ENCODE measurements around the gene CSNK1G2. TPM values are rescaled to one million over a fixed set of nuclear protein-coding genes. Genes with fewer than 3 reads are reported as not detected.

The CSNK1G2 gene
- polyA plus RNA-seq, 5 donors: 32.0 to 70.0 (median 40.7) TPM

DNA sequence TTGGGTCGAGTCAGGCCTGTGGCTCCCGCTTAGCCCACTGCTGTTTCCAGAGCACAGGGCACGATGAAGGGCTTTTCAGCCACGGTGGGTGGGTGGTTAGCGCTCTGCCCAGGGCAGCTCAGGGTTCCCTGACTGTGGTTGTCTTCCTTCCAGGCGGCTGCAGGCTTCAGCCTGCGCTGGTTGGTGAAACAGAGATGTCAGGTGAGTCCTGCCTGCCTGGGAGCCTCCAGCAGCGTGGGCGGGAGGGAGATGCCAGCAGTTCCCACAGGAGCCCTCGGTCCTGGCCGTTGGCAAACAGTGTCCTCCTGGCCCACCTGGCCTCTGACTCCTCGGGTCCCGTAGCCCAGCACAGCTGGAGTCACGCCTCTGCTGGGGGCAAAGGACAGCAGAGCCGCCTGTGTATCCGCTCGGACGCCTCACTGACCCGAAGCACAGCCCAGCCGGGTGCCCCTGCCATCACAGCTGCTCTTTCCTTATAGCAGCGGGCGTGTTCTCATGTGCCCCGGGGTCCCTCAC lies 26.1 kb upstream of the CSNK1G2 start:
- no peak for DNase-seq

DNA sequence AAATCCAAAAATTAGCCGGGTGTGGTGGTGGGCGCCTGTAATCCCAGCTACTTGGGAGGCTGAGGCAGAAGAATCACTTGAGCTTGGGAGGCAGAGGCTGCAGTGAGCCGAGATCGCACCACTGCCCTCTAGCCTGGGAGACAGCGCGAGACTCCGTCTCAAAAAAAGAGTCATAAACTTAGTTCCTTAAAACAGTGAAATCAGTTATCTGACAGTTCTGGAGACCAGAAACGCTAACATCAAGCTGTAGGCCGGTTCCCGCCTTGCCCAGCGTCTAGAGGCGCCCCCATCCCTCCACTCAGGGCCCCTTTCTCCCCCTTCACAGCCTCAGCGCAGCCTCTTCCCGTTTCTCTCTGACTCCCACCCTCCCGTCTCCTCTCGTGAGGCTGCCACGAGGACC lies 23.8 kb upstream of the CSNK1G2 start:
- DNase-seq: no peak

DNA sequence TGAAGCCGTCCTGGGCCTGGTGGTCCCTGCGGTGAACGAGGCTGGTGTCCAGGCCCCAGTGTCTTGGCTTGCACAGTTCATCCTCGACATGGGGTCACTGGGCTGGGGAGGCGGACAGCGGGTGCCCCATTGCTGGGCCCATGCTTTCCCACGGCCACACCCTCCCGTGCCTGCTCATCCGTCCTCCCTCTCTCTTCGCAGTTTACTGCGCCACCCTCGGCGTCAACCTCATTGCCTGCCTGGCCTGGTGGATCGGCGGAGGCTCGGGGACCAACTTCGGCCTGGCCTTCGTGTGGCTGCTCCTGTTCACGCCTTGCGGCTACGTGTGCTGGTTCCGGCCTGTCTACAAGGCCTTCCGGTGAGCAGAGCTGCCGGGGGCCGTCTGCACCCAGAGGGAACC lies 23.0 kb upstream of the CSNK1G2 start:
- no peak for DNase-seq

DNA sequence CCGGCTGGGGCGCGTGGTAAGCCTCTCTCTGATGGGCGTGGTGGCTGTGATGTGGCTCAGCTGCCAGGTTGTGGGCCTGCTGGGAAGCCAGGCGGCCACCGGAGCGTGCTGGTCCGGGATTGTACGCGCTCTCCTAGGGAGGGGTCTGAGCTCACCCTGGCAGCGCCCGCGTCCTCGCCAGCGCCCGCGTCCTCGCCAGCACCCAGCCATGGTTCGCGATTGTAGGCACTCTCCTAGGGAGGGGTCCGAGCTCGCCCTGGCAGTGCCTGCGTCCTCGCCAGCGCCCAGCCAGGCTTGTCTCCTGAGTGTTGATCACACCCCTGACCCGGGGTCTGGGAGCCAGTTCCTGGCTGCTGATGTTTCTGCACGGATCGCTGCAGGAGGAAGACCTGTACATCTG lies 22.0 kb upstream of the CSNK1G2 start:
- DNase-seq: no peak

DNA sequence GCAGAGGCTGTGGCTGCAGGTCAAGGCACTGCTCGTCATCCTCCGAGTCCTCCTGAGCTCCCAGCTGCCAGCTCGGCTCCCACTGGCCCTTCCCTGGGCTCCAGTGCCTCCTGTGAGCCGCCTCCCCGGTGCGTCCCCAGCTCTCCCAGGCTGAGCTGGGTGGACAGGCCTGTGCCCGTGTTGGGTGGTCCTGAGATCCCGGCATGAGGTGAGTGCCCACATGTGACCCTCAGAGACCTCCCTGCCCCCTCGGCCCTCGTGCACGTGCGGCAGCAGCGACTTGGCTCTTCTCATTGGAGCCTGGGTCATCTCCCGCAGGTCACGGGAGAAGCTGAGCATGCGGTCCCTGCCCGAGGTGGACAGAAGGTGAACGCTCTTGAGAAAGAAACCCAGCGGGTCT lies 20.3 kb upstream of the CSNK1G2 start:
- DNase-seq: no peak

DNA sequence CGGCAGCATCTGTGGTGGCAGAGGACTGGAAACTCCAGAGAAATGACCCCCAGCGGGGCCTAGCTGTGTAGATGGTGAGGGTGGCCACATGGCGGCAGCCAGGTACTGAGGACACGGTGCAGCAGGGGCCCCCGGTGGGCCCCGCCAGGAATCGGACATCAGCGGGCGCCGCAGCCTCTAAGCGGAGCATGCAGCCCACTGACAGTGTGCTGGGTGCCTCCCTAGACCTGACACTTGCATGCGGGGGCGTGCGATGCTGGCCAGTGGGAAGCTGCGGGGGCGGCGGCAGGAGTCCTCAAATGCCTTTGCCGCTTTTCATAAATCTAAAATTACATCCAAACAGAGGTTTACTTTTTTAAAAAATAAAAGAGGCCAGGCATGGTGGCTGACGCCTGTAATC lies 19.6 kb upstream of the CSNK1G2 start:
- no peak for DNase-seq

DNA sequence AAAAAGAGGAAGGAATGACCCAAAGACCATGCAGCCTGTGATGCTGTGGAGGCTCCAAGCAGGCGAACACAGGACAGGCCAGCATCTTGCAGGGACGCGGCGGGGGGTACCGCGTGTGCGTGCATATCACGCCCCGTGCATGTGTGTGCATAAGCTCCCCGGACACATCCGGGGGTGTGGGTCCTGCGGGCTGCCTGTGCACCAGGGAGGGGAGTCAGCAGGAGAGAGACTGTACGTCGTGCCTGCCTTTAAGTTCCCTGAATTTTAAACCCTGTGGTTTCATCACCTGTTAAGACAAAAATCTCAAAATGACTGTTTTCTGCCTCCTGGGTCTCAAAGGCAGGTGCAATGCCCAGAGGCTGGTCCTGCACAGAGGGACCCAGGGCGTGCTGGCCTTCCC lies 19.1 kb upstream of the CSNK1G2 start:
- DNase-seq: no peak

DNA sequence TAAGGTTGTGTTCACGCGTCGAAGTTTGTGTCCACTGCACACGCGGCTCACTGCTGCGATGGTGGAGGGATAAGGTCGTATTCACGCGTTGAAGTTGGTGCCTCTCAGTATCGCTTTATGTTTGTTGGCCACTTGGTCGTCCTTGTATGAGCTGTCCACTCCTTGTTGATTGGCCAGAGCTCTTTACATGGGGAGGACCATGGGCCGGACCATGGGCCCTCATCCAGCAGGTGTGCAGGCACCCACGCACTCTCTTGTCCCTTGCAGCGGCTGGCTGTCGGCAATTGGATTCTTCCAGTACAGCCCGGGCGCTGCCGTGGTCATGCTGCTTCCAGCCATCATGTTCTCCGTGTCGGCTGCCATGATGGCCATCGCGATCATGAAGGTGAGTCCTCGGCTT lies 18.2 kb upstream of the CSNK1G2 start:
- DNase-seq: no peak

DNA sequence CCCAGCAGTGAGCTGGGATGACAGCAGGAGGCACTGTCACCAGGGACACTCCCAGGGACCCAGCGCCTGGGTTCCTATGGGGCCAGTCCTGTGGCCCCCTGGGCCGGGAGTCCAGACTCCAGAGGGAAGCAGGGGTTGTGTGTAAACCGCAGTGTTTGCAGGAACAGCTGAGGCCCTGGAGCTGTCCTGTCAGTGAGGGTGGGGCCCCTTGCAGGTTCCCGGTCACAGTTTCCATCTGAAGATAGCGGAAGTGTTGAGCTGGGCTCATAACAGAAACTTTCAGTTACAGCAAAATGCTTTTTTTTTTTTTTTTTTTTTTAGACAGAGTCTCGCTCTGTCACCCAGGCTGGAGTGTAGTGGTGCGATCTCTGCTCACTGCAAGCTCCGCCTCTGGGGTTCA lies 17.7 kb upstream of the CSNK1G2 start:
- DNase-seq: no peak

DNA sequence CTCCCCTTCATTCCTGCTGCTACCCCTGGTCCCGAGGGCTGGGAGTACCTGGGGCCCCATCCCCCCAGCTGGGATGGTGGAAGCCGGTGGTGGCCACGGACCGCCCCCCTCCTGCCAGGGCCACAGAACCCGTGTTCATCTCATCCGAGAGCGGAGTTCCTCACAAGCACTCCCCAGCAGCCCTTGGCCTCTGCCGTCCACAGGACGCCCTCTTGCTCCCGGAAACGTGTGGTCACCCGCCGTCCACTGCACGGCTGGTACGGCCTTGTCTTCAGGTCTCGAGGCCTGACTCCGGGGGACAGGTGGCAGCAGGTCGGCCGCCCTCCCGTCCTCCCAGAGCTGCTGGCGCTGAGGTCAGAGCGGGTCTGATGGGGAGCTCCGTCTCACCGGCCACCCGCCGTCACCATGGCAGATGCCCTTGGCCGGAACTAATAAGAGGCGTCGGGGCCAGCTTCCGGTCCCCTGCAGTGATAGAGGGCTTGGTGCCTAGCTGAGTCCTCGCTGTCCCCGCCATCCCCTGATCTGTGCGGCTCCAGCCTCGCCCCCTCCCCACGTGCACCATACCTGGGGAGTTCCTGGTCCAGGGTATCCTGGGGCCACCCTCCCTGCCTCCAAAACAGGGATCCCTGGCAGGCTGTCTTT lies 16.5 kb upstream of the CSNK1G2 start:
- no peak for DNase-seq

DNA sequence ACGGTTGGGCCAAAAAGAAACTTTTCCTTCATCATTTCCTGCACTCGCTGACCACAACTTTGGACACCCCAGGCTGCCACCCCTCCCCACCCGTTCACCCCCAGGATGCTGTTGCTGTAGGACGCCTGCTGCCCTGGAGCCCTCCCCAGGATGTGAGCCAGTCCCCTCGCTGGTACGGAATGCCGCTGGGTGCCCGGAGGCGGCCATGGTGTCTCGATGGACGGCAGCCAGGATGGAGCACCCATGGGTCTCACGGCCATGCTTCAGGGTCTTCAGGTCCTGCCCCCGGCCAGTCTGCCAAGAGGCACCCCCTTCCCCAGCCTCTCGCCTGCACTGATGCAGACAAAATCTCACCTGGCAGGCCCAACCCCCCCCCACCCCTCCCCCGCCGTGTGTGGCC lies 15.4 kb upstream of the CSNK1G2 start:
- no peak for DNase-seq

DNA sequence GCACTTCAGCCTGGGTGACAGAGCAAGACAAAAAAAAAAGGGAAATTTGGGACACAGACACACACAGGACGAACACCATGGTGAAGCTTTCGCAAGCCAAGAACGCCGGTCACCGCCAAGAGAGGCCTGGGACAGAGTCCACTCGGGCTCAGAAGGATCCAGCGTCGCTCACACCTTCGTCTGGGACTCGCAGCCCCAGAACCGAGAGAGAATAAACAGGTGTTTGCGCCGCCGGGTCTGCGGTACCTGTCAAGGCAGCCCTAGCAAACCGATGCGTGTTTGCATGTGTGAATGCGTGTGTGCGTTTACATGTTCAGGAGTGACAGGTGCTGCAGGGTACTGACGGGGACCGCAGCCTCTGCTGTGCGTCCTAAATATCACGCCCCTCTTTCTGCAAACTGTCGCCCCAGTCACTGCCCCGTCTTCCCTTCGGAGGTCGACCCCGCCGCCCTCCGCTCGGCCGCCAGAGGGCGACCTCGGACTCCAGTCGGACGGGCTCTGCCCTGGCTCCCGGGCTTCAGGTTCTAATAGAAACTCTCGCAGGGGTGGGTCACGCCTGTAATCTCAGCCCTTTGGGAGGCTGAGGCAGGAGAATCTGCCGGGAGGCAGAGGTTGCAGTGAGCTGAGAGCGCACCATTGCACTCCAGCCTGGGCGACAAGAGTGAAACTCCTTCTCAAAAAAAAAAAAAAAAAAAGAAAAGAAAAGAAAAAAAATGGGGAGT lies 11.8 kb upstream of the CSNK1G2 start:
- peak; percentile 52 to 59 for DNase-seq

DNA sequence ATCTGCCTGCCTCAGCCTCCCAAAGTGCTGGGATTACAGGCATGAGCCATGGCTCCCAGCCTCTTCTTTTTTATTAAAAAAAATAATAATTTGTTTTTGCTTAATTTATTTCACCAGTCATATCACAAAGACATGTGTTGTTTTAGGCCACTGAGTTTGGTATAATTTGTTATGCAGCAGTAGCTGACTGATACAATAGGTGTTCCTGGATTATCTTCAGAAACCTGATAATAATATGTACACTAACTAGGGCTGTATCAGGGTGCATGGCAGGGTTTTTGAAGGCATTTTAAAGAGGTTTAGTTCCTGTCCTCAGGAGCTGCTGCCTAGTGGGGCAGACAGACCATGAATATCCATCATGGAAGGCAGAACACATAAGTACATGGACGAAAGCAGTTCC lies 9.5 kb upstream of the CSNK1G2 start:
- no peak for DNase-seq

DNA sequence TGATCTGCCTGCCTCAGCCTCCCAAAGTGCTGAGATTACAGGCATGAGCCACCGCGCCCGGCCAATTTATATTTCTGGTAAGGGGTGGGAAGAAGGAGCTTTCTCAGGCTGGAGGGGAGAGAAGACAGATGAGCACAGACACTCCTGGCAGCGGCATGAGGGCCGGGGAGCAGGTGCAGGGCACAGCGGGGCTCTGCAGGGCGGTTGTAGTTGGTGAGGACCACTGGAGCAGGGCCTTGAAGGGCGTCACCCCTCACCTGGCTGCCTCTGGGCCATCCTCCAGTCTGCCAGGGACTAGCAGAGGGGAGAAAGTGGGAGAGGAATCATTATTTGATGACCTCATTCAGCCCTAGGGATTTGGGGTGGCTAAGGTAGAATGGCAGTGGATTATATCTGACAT lies 8.6 kb upstream of the CSNK1G2 start:
- DNase-seq: no peak

DNA sequence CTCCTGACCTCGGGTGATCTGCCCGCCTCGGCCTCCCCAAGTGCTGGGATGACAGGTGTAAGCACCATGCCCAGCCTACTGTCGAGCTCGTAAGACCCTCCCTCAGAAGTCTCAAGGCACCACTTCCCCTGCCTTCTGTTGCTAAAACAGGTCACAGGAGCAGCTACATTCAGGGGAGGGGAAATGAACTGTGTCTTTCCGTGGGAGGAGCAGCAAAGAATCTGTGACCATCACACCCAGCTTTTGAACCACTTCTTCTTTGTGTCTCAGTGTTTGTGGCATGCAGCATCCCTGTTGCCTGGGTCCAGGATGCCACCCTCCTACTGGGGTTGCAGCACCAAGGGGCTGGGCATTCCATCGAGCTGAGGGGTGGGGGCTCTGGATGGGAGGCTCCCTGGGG lies 7.7 kb upstream of the CSNK1G2 start:
- DNase-seq: no peak

DNA sequence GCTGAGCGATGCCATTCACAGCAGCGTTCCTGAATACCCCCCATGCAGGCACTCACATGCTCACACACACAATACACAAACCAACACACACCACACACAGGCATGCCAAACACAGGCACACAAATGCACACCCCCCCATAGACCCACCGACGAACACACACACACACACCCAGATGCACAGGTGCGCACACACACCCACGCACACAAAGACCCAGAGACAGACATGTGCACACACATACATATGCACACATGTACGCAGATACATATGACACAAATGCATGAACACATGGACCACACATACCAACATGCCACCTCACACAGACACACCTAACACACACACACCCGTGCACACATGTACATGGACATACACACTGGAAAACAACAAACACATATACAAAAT lies 7.0 kb upstream of the CSNK1G2 start:
- no peak for DNase-seq

DNA sequence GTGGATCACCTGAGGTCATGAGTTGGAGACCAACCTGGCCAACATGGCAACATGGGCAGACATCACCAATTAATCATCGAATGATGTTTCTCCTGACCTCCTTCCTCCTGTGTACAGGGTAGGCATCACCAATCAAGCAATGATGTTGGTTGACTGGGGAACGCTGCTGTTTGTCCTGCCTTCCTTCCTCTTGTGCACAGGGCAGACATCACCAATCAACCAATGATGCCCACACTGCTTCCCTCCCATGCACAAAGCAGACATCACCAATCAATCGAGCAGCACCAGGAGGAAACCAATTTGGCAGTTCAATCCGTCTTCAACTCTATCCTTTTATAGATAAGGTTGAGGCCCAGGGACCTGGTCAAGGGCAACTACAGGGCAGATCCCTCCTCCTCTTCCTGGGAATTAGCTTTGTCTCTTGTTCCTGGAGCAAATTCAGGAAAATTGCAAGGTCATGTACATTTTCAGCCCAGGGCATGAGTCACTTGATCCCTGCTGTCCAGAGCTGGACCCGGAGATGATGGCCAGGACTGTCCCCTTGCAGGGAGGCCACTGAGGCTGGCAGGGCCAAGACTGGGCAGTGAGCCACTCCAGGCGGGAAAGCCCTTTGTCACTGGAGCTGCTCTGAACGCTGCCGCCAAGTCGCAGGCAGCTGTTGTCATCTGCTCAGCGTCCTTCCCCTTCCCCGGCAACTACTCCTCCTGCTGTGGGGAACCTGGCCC lies 5.3 kb upstream of the CSNK1G2 start:
- no peak for DNase-seq

DNA sequence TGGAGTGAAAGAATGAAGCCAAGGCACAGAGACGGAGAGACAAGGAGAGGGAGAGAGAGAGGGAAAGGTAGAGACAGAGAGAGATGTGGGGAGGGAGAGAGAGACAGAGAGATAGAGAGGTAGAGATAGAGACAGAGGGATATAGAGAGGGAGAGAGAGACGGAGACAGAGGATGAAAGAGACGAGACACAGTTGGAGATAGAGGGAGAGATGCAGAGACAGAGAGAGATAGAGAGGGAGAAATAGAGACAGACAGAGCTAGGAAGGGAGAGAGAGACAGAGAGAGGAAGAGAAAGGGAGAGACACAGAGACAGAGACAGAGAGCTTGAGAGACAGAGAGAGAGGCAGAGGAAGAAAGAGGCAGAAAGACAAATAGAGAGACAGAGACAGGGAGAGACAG lies 4.5 kb upstream of the CSNK1G2 start:
- no peak for DNase-seq

DNA sequence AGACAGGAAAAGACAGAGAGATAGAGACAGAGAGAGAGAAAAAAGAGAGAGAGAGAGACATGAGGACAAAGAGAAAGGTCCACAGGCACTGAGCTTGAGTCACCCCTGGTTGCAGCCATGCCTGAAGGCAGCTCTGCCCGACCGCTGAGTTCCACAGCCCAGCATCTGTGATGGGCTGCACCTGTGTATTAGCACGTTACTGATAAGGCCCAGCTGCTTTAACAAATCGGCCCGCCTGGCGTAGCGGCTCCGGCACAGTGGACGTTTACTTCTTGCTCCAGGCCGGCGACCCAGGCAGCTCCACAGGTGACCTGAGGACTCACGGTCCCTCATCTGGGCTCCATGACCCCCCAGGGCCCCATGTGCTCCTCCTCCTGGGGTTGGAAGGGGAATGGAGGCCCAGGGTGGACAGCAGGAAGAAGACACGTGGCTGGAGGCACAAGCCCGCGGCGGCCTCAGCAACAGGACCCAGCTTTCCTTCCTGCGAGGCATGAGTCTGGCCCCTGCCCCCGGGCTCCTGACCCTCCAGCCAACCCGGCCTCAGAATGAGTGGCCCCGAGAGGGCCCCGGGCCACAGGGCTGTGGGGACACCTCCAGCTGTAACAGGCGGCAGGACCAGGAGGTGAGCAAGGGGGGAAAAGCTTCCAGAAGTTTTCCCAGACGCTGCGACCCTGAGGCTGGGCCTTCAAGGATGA lies 3.9 kb upstream of the CSNK1G2 start:
- DNase-seq: no peak

DNA sequence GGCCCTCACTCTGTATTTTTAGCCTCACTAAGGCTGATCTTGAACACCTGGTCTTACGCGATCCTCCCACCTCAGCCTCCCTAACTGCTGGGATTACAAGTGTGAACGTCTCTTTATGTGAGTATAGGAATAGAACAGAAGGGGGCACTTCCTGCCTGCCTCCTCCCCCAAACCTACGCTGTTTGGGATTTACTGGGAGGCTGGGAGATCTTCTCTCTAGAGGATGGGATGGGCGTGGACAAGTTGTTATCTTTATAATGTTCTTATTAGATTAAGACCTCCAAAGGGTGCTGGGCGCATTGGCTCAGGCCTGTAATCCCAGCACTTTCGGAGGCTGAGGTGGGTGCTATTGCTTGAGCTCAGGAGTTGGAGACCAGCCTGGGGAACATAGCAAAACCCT lies 2.9 kb upstream of the CSNK1G2 start:
- no peak for DNase-seq

DNA sequence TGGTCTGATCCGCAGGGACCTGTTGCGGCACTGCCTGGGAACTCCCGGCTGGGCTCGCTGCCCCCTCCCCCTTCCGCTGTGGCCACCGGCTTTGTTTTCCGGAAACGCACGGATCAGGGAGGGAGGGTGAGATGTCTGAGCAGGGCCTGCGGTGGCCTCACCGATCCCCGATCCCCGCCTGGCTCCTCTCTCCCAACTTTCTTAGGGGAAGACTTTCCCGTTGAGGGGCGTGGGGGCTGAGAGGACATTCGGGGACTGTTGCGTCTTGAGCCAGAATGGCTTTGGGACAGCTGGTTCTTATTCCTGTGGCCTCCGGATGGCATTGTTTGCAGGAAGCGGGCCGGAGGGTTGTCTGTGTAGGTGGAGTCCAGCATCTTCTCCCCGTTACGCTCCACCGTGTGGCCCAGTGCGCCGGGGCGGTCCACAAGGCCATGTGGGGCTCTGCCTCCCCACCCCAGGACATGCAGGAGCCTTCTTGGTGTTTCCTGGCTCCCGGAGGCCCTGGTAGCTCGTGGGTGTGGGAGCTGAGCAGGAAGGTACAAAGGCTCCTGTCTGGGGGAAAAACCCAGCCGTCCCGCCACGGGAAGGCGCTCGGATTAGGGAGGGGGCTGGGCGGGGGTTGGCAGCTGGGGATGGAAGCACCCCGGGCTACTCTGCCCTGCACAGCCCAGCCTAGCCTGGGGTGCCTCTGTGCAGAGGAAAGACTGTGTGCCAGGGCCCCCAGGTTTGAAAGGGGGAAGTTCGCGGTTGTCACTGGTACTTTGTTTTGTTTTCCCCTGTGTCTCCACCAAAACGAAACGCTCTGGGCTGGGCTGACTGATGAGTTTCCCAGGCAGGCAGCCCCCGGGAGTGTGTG lies 1.3 kb downstream of the CSNK1G2 start:
- peak; percentile 68 to 71 for DNase-seq

Data from right lung (tissue), 5 donors.